ENCODE measurements around the gene RGS3. TPM values are rescaled to one million over a fixed set of nuclear protein-coding genes. Genes with fewer than 3 reads are reported as not detected.

RGS3 gene
- total RNA-seq, 1 donor from 2014 or later, result 66.2 TPM

DNA sequence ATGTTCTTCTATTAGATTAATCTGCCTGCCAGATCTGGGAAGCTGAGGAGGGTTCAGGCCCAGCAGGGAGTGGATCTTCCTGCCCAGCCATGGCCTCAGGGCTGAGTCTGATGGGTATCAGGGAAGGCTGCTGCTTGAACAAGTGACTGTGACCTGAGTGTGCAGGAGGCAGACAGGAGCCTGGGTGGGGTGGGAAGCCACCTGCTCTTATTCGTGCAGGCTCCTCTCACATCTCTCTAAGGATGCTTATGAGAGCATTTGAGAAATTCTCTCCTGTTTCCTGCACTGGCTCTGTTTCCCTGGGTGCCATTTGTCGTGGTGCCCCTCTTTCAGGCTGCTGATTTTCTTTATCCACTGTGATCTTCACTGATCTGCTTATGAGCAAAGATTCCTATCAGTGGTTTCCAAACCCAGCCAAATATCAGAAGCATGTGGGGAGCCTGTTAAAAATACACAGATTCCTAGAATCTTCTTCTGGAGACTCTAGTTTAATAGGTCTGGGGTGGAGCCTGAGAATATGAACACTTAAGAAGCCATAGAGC is 2.1 kb downstream of the RGS3 start:
- no peaks in the 10 kb centered on the region for H3K9me3 ChIP-seq
- ATAC-seq (no peak), DNase-seq (no peak)
- no peaks in the 10 kb centered on the region for H3K36me3 ChIP-seq
- no peaks in the 10 kb centered on the region for H3K27me3 ChIP-seq (ENCODE audit: low read depth)
- no peak overlapping the region for H3K4me3 ChIP-seq
- no peak overlapping the region for H3K27ac ChIP-seq
- intact Hi-C loops (cut with DNase I), result no loop called here
- TF ChIP-seq CTCF (IDR thresholded peaks at IDR 0.05), result no peak
- peaks cover 12% of the 10 kb centered on the region for H3K4me1 ChIP-seq

GRCh38 chr9:113467183-113467582 is 3.7 kb downstream of the RGS3 start:
- ATAC-seq (no peak), DNase-seq (no peak)
- no peak overlapping the region for H3K27ac ChIP-seq
- H3K4me3 ChIP-seq, result no peak overlapping the region
- TF ChIP-seq CTCF (IDR thresholded peaks at IDR 0.05), result no peak
- peaks cover 12% of the 10 kb centered on the region for H3K4me1 ChIP-seq
- H3K36me3 ChIP-seq, result no peaks in the 10 kb centered on the region
- H3K27me3 ChIP-seq (ENCODE audit: low read depth), result no peaks in the 10 kb centered on the region
- intact Hi-C loops (cut with DNase I), result no loop called here
- H3K9me3 ChIP-seq, result no peaks in the 10 kb centered on the region

DNA sequence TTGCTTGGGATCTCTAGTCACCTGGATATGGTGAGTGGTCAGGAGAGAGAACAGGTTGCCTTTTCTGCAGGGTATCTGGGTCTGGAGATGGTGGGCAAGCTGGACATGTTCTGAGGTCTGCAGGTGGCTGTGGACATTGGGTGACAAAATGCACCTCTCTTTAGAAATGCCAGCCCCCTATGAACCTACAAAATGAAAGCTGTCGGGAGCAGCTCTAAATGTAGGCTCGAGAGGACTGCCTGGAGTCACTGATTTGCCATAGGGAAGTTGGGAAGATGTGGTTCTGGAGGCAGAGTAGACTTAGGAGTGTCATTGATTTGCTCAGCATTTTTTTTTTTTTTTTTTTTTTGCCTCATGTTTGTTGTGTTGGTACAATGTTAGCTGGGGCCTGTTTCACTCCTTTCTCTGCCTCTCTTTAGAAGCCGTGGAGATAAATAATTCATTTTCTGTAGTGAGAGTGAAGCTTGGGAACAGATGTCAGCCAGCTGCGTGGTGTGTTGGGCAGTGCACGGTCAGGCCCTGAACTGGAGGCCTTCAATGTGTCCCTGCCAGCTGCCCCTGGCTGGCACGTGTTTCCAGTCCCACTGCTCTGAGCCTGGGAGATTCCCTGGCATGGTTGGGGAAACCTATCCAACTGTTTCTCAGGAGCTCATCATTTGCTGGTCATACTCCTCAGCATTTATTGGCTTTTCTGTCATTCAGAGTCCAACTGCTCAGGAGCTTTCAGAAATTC is 5.4 kb downstream of the RGS3 start:
- intact Hi-C loops (cut with DNase I), result no loop called here
- H3K9me3 ChIP-seq, result no peaks in the 10 kb centered on the region
- ATAC-seq (no peak), DNase-seq (no peak)
- no peaks in the 10 kb centered on the region for H3K27me3 ChIP-seq (ENCODE audit: low read depth)
- TF ChIP-seq CTCF (IDR thresholded peaks at IDR 0.05), result no peak
- H3K27ac ChIP-seq, result no peak overlapping the region
- no peak overlapping the region for H3K4me3 ChIP-seq
- H3K36me3 ChIP-seq, result no peaks in the 10 kb centered on the region
- peaks cover 3% of the 10 kb centered on the region for H3K4me1 ChIP-seq

DNA sequence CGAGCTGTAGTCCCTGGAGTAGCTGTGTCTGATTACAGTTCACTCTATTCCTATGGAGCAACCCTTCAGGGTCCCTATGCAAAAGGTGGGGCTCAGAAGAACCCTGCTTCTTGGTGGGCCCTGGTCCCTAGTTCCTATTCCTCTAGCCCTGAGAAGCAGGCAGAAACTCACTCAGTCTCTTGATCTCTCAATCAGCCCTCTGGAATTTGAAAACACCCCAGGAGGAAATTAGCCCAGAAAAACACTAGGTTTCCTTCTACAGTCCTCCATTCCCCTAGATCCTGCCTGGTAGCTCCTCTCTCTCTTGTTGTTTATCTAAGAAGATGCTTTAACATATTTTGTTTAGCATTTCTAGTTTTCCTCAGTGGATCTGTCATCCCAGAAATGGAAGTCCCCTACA is 7.6 kb downstream of the RGS3 start:
- Histone ChIP-seq H3K4me1 (no peaks in the 10 kb centered on the region), H3K36me3 (no peaks in the 10 kb centered on the region), H3K27me3 (ENCODE audit: low read depth) (no peaks in the 10 kb centered on the region), H3K27ac (no peak overlapping the region), H3K9me3 (no peaks in the 10 kb centered on the region), H3K4me3 (no peak overlapping the region)
- intact Hi-C loops (cut with DNase I), result no loop called here
- no peak for ATAC-seq
- no peak for DNase-seq
- no peak for TF ChIP-seq CTCF (IDR thresholded peaks at IDR 0.05)

GRCh38 chr9:113471566-113471965 is 8.0 kb downstream of the RGS3 start:
- no peak overlapping the region for H3K27ac ChIP-seq
- no peak for DNase-seq
- no peak for TF ChIP-seq CTCF (IDR thresholded peaks at IDR 0.05)
- no peaks in the 10 kb centered on the region for H3K9me3 ChIP-seq
- H3K36me3 ChIP-seq, result no peaks in the 10 kb centered on the region
- ATAC-seq, result no peak
- H3K4me1 ChIP-seq, result no peaks in the 10 kb centered on the region
- intact Hi-C loops (cut with DNase I), result no loop called here
- no peak overlapping the region for H3K4me3 ChIP-seq
- no peaks in the 10 kb centered on the region for H3K27me3 ChIP-seq (ENCODE audit: low read depth)

Measured in lower lobe of right lung (tissue), 2 donors.